Measurements from ENCODE around the gene CMTM8.
A peak's percentile ranks its signal among the peaks of the same experiment; 100 is the strongest.

CMTM8 gene

DNA sequence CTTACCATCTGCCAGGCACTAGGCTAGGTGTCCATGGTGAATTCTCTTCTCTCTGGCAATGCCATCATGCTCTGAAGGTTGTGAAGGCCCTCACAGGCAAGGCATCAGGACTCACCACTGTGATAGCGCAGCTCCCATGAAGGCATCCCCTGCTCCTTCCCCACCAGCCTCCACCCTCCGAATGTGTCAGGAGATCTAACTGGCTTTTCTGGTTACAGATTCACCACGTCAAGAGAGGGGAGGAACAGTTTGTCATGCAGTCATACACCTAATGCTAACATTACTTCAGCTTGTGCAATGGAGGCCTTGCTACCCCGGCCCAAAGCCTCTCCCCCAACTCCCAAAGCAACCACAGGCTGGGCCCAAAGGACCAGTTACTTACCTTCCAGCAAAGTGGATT lies 8.9 kb upstream of the CMTM8 start:
- no peak overlapping the region for H3K4me3 ChIP-seq (ENCODE audit: low read depth, low read length)
- TF ChIP-seq, protein P1, sequence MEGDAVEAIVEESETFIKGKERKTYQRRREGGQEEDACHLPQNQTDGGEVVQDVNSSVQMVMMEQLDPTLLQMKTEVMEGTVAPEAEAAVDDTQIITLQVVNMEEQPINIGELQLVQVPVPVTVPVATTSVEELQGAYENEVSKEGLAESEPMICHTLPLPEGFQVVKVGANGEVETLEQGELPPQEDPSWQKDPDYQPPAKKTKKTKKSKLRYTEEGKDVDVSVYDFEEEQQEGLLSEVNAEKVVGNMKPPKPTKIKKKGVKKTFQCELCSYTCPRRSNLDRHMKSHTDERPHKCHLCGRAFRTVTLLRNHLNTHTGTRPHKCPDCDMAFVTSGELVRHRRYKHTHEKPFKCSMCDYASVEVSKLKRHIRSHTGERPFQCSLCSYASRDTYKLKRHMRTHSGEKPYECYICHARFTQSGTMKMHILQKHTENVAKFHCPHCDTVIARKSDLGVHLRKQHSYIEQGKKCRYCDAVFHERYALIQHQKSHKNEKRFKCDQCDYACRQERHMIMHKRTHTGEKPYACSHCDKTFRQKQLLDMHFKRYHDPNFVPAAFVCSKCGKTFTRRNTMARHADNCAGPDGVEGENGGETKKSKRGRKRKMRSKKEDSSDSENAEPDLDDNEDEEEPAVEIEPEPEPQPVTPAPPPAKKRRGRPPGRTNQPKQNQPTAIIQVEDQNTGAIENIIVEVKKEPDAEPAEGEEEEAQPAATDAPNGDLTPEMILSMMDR (IDR thresholded peaks at IDR 0.05; ENCODE audit: low read depth, low read length), result no peak

DNA sequence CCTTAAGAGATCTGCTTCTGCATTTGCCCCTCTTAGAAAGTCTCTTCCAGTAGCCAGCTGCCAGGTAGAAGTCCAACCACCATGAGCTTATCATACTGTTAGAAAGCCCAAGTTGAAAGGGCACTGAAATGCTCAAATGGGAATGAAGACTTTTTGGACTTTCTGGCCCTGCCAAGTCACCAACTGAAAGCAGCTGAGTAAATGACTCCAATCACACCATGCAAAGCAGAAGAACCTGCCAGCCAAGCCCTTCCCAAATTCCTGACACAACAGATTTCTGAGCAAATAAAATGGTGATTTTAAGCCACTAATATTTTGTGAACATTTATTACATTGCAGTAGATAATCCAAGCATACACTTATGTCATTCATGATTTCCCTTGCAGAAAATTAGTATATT lies 2.1 kb upstream of the CMTM8 start:
- no peak overlapping the region for H3K4me3 ChIP-seq (ENCODE audit: low read depth, low read length)
- TF ChIP-seq, protein P1 (IDR thresholded peaks at IDR 0.05; ENCODE audit: low read depth, low read length), result no peak

DNA sequence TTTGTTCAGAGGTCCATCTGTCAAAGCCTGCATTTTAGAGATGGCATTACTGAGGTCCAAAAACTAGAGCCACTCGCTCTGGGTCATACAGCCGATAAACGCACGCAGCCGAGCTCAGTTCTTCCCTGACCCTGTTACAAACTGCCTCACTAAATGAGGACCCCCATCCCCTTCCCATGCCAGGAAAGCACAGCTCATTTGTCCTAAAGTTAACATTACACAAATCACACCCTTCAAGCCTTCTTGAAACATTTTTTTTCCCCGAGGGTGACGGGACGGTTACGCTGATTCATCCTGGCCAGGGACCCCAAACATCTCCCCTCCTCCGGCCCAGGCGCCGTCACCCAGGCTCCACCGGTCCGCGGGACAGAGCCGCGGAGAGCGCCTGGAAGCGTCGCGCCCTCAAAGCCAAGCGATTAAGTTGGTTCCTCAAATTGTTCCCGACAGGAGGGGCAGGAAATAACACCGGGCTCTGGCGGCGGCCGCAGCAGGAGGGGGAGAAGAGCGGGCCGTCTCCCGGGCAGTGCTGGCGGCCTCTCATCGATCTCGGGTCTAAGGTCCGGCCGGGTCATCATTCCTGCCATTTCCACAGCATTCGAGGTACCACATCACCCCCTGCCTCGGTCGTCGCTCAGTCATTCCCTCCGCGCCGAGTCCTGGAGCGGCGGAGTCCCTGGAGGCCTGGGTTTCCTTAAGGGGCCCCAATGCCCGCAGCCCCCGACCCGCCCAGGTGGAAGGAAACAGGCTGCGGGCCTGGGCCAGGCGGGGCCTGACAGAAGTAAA lies 619 bp upstream of the CMTM8 start:
- TF ChIP-seq, protein P1 (IDR thresholded peaks at IDR 0.05; ENCODE audit: low read depth, low read length), result no peak
- peak overlapping the region; percentile 48; the same call in 1 of the 2 replicates for H3K4me3 ChIP-seq (ENCODE audit: low read depth, low read length)

DNA sequence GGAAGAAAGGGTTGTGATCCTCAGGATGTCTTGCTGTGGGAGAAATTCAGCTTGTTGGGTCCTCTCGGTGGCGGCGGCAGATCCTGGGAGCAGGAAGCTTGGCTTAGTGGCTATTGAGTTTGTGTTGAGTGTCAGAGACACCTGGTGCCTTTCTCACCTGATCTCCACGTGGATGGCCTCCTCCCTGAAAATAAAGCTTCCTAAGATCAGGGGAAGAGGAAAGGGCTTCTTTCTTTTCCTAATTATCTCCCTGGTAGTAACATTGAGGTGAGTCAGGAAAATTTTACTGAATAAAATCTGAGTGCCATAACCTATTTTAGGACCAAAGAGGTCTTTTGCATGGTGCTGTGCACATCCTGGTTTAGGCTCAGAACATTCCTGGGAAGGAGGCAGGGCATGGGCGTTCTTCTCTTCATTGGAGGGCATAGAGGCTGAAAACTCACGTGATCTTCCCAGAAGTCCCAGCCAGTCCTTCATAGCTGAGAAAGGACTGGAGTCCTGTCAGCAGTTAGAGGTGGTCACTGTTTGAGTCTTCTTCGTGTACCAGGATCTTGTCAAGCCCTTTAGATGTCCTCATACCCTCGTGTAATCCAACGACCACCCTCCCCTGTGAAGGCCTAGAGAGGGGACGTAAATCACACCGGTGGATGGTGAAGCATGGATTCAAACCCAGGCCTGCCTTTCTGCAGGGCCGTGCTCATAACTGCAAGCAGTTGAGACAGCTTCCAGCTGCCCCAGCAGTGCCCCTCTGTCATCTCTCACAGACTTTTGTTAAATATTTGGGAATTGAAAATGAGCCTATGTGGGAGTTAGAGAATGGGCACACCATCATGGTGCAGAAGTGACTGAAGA lies 1.1 kb downstream of the CMTM8 start:
- H3K4me3 ChIP-seq (ENCODE audit: low read depth, low read length), result peak overlapping the region; percentile 48
- TF ChIP-seq, protein P1 (IDR thresholded peaks at IDR 0.05; ENCODE audit: low read depth, low read length), result no peak

DNA sequence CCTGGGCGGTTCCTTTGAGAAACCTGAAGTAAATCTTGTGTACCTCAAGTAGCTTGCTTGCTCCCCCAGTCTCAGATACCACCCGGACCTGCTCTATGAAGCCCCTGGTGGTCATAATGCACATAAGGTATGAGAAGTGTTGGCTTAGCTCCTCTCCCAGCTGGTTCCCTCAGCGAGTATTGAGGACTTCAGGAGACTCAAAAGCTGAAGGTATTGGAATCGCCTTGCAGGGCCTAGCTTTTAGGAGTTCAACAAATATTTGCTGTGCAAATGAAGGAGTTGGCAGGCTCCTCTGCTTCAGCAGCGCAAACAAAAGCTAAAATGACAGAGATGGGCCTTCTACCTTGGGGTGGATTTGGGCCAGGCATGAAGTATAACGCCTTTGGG lies 1.7 kb downstream of the CMTM8 start:
- no peak overlapping the region for H3K4me3 ChIP-seq (ENCODE audit: low read depth, low read length)
- TF ChIP-seq, protein P1 (IDR thresholded peaks at IDR 0.05; ENCODE audit: low read depth, low read length), result no peak

DNA sequence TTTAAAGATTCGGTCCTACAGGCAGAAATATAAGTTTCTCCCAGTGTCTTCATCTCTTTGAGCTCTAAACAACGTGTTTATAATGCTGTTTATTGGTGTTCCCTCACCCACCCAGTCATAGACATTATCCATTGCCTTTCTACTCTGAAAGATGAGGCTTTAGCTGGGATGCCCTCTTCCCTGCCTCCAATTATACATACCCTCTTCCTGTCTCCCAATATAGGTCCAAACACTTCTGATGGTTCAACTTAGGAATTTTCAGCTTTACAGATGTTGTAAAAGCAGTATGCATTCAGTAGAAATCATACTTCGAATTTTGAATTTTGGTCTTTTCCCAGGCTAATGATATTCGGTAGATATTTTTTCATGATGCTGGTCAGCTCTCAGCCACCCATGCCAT lies 2.6 kb downstream of the CMTM8 start:
- TF ChIP-seq, protein P1 (IDR thresholded peaks at IDR 0.05; ENCODE audit: low read depth, low read length), result no peak

DNA sequence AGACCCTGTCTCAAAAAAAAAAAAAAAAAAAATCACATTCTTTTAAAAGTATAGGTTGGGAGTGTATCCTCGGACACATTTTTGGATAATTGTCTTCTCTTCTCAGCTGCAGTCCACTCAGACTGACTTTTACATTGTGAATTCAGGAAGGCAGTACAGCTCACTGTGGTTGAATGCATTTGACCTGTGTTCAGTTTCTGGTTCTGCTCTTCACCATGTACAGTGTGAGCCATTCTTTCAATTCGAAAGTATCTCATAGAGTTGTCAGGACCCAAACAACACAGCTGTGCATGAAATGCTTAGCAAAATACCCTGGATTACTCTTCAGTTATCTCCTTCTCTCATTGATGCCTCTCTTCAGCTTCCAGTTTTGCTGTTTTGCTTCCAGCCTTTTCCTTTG lies 5.0 kb downstream of the CMTM8 start:
- no peak overlapping the region for H3K4me3 ChIP-seq (ENCODE audit: low read depth, low read length)
- TF ChIP-seq, protein P1 (IDR thresholded peaks at IDR 0.05; ENCODE audit: low read depth, low read length), result no peak

More for the DNA sequence above, 2.6 kb downstream of the CMTM8 start:
- H3K4me3 ChIP-seq (ENCODE audit: low read depth, low read length), result no peak overlapping the region

Data from WI38 (cell line).